ENCODE results near the gene SLC15A2. TPM values are rescaled to one million over a fixed set of nuclear protein-coding genes. Genes with fewer than 3 reads are reported as not detected.

The SLC15A2 gene
- total and polyA plus RNA-seq, 10 of the 15 experiments (the other 5 are each of a cell fraction or from before 2014, with no cell fraction given), result 0.64 to 7.2 (median 2.4) TPM

DNA sequence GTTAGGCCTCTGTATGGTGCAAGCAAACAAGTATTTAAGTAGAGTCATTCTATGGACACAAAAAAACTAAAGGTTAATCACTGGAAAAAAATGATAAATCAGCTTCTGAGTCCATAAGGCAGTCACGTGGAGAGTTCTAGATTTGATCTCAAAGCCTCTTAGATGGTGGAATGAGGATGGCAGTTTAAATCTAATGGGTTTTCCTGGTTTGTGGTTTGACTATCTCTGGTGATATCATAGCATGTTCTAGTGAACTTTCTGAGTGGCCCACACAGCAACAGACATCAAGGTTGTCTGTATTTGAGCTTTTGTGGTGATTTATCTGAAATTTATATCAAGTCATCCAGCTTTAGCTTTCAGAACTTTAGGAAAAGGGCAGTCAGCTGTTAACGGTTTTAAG is 75.4 kb downstream of the SLC15A2 start (continued):
- TF ChIP-seq, protein P1, sequence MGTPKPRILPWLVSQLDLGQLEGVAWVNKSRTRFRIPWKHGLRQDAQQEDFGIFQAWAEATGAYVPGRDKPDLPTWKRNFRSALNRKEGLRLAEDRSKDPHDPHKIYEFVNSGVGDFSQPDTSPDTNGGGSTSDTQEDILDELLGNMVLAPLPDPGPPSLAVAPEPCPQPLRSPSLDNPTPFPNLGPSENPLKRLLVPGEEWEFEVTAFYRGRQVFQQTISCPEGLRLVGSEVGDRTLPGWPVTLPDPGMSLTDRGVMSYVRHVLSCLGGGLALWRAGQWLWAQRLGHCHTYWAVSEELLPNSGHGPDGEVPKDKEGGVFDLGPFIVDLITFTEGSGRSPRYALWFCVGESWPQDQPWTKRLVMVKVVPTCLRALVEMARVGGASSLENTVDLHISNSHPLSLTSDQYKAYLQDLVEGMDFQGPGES (IDR thresholded peaks at IDR 0.05), result no peak
- no peak for TF ChIP-seq SMAD5 (IDR thresholded peaks at IDR 0.05; ENCODE audit: low read depth)
- no peak for TF ChIP-seq PML (IDR thresholded peaks at IDR 0.05; ENCODE audit: low read length)

DNA sequence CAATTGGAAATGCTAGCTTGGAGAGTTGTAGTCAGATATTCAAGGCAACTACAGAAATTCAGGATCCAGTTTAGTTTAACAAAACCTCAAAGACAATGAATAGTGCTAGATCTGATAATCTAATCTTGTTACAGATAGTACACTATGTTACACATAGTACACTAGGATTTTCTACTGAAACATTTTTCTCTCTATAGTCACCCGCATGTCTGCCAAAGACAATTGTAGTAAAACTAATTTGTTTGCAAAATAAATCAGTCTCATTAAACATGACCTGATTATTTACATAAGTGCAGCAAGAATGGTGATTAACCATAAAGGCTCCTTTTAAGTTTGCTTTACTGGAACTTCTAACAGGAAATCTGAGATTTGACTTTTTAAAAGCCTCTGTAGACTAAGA is 75.8 kb downstream of the SLC15A2 start:
- intact Hi-C loops (cut with micrococcal nuclease; ENCODE audit: unreplicated experiment) (no loop called here), in situ Hi-C loops (cut with MboI) (no loop called here)
- no peaks in the 10 kb centered on the region for H3K27me3 ChIP-seq (replicated peaks in 1 of 2; ENCODE audit: control insufficient read depth in 2 of 2, insufficient read depth in 2 of 2, low read length in 1 of 2)
- H3K4me1 ChIP-seq (ENCODE audit: control insufficient read depth, insufficient read depth, low read length), result no peaks in the 10 kb centered on the region
- H2AFZ ChIP-seq (ENCODE audit: control insufficient read depth, low read depth, low read length), result no peak overlapping the region
- FAIRE-seq, result peak; percentile 41
- ChIA-PET SMC1A (ENCODE audit: uncharacterized antibody, unreplicated experiment) (interaction anchor here (0.9 to 2.6 kb wide), 5 partner anchors 9 to 331 kb away, joined by 3 to 9 read pairs (median 4); no protein-coding TSS in a partner anchor), POLR2A (no interaction called here), RAD21 (ENCODE audit: unreplicated experiment) (interaction anchor here (1.8 kb wide), 1 partner anchor 249 kb away, joined by 3 read pairs; no protein-coding TSS in a partner anchor), CTCF (interaction anchor here (1.2 to 1.8 kb wide), 3 partner anchors 24 to 54 kb away, joined by 3 to 6 read pairs (median 4); no protein-coding TSS in a partner anchor)
- 96% methylated on average over 1 of the region's 1 CpG for WGBS (ENCODE audit: insufficient coverage, insufficient replicate concordance, low lambda C conversion rate, missing lambda C conversion rate)
- no peak overlapping the region for H3K4me3 ChIP-seq
- no peaks in the 10 kb centered on the region for H3K79me2 ChIP-seq (ENCODE audit: control insufficient read depth, insufficient read depth, low read length)
- no peaks in the 10 kb centered on the region for H3K36me3 ChIP-seq (ENCODE audit: control insufficient read depth in 2 of 2, insufficient read depth in 2 of 2, low read length in 1 of 2)
- TF ChIP-seq RAD51 (IDR thresholded peaks at IDR 0.05) (no peak), IKZF2 (IDR thresholded peaks at IDR 0.05) (no peak), CREM (IDR thresholded peaks at IDR 0.05; ENCODE audit: low read depth) (no peak), RCOR1 (conservative IDR thresholded peaks at IDR 0.05; ENCODE audit: low read depth, low read length) (no peak), POLR2A (IDR thresholded peaks at IDR 0.05; ENCODE audit: low read depth, low read length) (no peak)
- TF ChIP-seq, protein P2, sequence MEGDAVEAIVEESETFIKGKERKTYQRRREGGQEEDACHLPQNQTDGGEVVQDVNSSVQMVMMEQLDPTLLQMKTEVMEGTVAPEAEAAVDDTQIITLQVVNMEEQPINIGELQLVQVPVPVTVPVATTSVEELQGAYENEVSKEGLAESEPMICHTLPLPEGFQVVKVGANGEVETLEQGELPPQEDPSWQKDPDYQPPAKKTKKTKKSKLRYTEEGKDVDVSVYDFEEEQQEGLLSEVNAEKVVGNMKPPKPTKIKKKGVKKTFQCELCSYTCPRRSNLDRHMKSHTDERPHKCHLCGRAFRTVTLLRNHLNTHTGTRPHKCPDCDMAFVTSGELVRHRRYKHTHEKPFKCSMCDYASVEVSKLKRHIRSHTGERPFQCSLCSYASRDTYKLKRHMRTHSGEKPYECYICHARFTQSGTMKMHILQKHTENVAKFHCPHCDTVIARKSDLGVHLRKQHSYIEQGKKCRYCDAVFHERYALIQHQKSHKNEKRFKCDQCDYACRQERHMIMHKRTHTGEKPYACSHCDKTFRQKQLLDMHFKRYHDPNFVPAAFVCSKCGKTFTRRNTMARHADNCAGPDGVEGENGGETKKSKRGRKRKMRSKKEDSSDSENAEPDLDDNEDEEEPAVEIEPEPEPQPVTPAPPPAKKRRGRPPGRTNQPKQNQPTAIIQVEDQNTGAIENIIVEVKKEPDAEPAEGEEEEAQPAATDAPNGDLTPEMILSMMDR (IDR thresholded peaks at IDR 0.05 in 2 of 3, conservative IDR thresholded peaks at IDR 0.05 in 1 of 3; ENCODE audit: control insufficient read depth in 2 of 3, extremely low read depth in 1 of 3, insufficient read depth in 1 of 3, low read depth in 3 of 3, low read length in 3 of 3), result no peak
- BruUV-seq (replicated peaks), result no TSS peak
- H3K9me3 ChIP-seq (replicated peaks; ENCODE audit: control insufficient read depth, insufficient read depth, low read length), result peaks cover 4% of the 10 kb centered on the region
- no peak overlapping the region for H3K4me2 ChIP-seq (ENCODE audit: control insufficient read depth, insufficient read depth)
- no peak overlapping the region for H3K27ac ChIP-seq (ENCODE audit: control insufficient read depth, insufficient read depth)
- ATAC-seq, result no peak
- H4K20me1 ChIP-seq (ENCODE audit: control insufficient read depth, insufficient read depth), result no peaks in the 10 kb centered on the region
- no peak overlapping the region for H3K9ac ChIP-seq (ENCODE audit: control insufficient read depth, insufficient read depth, low read length)
- DNase-seq (ENCODE audit: low read depth, low spot score), result no peak
